HFFc6 (cell line): Measurements from ENCODE around the gene NACC1. TPM values are rescaled to one million over a fixed set of nuclear protein-coding genes. Genes with fewer than 3 reads are reported as not detected.

Source experiments
- DNase-seq: peaks from one replicate; pipeline ENCODE4 v3.0.0-alpha.2; 2018
- H3K27ac Mint-ChIP-seq: 2 replicates; pipeline ENCODE4 v1.8.0; 2020; ENCODE audit warnings: mild to moderate bottlenecking, mixed read lengths
- H3K27me3 Mint-ChIP-seq: 2 replicates; pipeline ENCODE4 v1.8.0; 2021; ENCODE audit warnings: mild to moderate bottlenecking, moderate library complexity, mixed read lengths; ENCODE audit not compliant: insufficient read depth
- H3K36me3 Mint-ChIP-seq: 2 replicates; pipeline ENCODE4 v1.8.0; 2021; ENCODE audit warnings: low read depth, mixed read lengths
- H3K4me1 Mint-ChIP-seq: 2 replicates; pipeline ENCODE4 v1.8.0; 2020; ENCODE audit warnings: low read depth, mixed read lengths
- H3K4me3 Mint-ChIP-seq: 2 replicates; pipeline ENCODE4 v1.8.0; 2020; ENCODE audit warnings: mild to moderate bottlenecking, moderate library complexity, mixed read lengths
- H3K9me3 Mint-ChIP-seq: 2 replicates; pipeline ENCODE4 v1.8.0; 2020; ENCODE audit warnings: mild to moderate bottlenecking, mixed read lengths
- total RNA-seq, 6 experiments: library from RNA; stranded (reverse); fragmentation: NEBNext Ultra II Directional; extraction: Animal tissue kit (Norgen Biotek cat#: 25700); gene quantifications; 2 replicates in 1 of 6; 3 replicates in 5 of 6; pipeline ENCODE4 v1.2.3, GENCODE V29; 2021
- TF ChIP-seq, protein P1 (sequence below): fragments of 200-600 bp; sonication (generic); IDR thresholded peaks from 2 replicates; pipeline ENCODE4 v1.5.0; 2021; ENCODE audit warnings: antibody characterized with exemption, mild to moderate bottlenecking

NACC1 gene
- total RNA-seq, 6 experiments from 2014 or later = 126 to 146 (median 139) TPM

DNA sequence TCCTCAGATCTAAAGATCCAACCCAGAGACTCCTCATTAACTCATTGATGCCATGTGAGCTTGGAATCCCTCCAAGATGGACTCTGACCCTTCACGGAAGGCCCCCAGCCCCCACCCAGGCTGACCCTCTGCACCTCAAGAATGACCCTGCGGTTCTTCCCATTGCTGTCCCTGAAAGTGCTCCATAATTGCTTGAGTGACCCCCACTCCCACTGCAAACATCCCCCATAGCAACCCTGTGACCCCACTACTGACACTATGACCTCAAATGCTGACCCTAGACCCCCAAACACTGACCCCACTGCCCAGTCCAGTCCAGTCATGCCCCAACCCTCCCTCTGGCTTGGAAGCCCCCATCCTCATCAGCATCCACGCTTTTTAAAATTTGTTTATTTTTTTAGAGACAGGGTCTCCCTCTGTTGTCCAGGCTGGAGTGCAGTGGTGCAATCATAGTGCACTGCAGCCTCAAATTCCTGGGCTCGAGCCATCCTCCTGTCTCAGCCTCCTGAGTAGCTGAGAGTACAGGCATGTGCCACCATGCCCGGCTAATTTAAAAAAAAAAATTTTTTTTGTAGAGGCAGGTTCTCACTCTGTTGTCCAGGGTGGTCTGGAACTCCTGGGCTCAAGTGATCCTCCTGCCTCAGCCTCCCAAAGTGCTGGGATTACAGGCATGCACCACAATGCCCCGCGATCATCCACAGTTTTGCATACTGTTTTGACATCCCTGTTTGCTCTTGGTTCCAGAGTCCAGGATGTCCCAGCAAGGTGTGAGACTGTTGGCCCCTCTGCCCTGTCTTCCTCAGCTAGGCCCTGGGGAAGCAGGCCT lies 16.3 kb upstream of the NACC1 start:
- TF ChIP-seq, protein P1, sequence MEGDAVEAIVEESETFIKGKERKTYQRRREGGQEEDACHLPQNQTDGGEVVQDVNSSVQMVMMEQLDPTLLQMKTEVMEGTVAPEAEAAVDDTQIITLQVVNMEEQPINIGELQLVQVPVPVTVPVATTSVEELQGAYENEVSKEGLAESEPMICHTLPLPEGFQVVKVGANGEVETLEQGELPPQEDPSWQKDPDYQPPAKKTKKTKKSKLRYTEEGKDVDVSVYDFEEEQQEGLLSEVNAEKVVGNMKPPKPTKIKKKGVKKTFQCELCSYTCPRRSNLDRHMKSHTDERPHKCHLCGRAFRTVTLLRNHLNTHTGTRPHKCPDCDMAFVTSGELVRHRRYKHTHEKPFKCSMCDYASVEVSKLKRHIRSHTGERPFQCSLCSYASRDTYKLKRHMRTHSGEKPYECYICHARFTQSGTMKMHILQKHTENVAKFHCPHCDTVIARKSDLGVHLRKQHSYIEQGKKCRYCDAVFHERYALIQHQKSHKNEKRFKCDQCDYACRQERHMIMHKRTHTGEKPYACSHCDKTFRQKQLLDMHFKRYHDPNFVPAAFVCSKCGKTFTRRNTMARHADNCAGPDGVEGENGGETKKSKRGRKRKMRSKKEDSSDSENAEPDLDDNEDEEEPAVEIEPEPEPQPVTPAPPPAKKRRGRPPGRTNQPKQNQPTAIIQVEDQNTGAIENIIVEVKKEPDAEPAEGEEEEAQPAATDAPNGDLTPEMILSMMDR = 0 out of 2 replicates have a peak, but pooled peaks have one; percentile 9
- H3K9me3 Mint-ChIP-seq = no peaks in the 10 kb centered on the region
- peaks cover 14% of the 10 kb centered on the region for H3K36me3 Mint-ChIP-seq
- H3K27me3 Mint-ChIP-seq = peaks cover 9% of the 10 kb centered on the region
- H3K27ac Mint-ChIP-seq = peak overlapping the region; percentile 55
- no peak for DNase-seq
- peak overlapping the region; percentile 81 for H3K4me3 Mint-ChIP-seq
- peaks cover 30% of the 10 kb centered on the region for H3K4me1 Mint-ChIP-seq

DNA sequence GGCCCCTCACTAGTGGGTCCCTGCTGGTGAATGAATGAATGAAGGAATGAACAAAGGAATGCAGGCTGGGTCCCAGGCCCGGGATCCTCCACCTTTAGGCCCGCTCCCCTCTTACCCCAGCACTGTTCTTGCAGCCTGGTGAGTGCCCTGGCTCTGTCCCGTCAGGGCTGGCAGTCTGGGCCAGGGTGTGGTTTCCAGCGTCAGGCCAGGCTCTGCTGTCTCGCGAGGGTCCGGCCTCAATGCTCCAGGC lies 15.7 kb upstream of the NACC1 start:
- peak overlapping the region; percentile 81 for H3K4me3 Mint-ChIP-seq

DNA sequence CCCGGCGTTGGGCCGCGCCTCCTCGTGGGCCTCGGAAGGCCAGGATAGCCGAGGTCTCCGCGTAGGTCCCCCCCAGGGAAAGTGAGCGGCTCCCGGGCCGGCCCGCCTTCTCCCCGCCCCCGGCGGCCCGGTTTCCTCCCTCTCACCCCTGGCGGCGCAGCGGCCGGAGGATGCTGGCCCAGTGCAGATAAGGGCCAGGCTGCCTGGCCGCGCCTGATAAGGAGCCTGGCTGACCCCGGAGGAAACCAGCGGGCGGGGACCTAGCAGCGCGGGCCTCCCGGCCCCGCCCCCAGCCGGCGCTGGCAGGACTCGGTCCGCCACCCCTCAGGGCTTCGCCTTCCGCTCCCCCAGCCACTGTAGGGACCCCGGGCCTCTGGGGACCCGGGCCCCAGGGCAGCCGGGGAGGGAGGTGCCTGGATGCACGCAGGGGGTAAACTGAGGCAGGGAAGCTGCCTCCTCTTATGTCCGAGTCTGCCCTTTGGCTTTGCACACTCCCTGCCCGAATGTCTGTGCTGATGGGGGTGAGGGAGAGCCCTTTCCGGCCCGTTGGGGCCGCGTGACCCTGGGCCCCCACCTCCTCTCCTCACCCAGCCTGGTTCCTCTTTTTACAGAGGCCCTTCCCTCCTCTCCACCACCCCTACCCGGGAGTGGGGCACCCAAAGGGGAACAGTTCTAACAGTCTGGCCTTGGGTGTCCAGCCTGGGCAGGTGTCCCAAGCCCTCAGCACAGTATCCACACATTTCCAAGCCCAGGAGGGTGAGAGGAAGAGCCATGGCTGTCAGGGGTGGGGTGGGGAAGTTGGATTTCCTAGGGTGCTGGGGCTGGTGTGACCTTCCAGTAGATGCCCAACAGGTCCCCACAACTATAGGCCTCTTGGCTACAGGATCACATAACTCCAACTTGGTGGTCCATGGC lies 15.1 kb upstream of the NACC1 start, which contains the start of gene LYL1:
LYL1 (minus strand) TSS at position 193 of the 915 bp plus-strand sequence. CDS start 1,687 bp downstream, outside the sequence.
- peaks cover 13% of the 10 kb centered on the region; the same call in 1 of the 2 replicates for H3K36me3 Mint-ChIP-seq
- peaks cover 30% of the 10 kb centered on the region for H3K4me1 Mint-ChIP-seq
- peak within 1 kb of the TSS; percentile 55 for H3K27ac Mint-ChIP-seq
- H3K27me3 Mint-ChIP-seq = peaks cover 12% of the 10 kb centered on the region
- H3K9me3 Mint-ChIP-seq = no peaks in the 10 kb centered on the region
- peak within 1 kb of the TSS; percentile 81 for H3K4me3 Mint-ChIP-seq
- TF ChIP-seq, protein P1 = no peak
- DNase-seq = peak; percentile 48

More for the DNA sequence above, 15.7 kb upstream of the NACC1 start:
- Mint-ChIP-seq H3K4me1 (peaks cover 30% of the 10 kb centered on the region), H3K9me3 (no peaks in the 10 kb centered on the region), H3K27ac (peak overlapping the region; percentile 52), H3K36me3 (peaks cover 10% of the 10 kb centered on the region; the same call in 1 of the 2 replicates), H3K27me3 (peaks cover 11% of the 10 kb centered on the region)
- TF ChIP-seq, protein P1 = no peak
- no peak for DNase-seq

DNA sequence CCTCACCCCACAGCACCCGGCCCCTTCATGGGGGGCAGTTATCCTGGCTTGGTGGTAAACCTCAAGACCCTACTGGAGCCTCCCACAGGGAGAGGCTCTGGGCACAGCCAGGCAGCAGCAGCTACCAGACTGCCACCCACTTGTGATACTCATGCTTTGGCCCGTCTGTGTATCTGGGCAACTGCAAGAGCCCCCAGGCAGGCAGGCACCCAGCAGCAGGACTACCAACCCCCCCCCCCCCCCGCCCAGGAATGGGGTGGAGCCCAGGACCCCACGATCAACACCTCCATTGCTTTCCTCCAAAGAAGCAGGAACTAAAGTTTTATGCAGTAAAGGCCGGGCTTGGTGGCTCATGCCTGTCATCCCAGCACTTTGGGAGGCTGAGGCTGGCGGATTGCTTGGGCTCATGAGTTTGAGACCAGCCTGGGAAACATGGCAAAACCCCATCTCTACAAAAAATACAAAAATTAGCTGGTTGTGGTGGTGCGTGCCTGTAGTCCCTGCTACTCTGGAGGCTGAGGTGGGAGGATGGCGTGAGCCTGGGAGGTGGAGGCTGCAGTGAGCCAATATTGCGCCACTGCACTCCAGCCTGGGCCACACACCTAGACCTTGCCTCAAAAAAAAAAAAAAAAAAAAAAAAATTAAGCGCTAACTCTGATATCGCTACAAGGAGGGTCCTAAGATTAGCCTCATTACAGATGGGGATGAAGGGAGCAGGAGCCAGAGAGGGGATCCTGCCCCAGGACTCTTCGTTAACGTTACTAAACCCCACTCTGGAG lies 14.3 kb upstream of the NACC1 start:
- TF ChIP-seq, protein P1 = no peak
- Mint-ChIP-seq H3K27me3 (peaks cover 10% of the 10 kb centered on the region), H3K4me3 (no peak overlapping the region), H3K9me3 (no peaks in the 10 kb centered on the region), H3K4me1 (peaks cover 25% of the 10 kb centered on the region), H3K36me3 (peaks cover 13% of the 10 kb centered on the region; the same call in 1 of the 2 replicates), H3K27ac (no peak overlapping the region)
- DNase-seq = no peak

DNA sequence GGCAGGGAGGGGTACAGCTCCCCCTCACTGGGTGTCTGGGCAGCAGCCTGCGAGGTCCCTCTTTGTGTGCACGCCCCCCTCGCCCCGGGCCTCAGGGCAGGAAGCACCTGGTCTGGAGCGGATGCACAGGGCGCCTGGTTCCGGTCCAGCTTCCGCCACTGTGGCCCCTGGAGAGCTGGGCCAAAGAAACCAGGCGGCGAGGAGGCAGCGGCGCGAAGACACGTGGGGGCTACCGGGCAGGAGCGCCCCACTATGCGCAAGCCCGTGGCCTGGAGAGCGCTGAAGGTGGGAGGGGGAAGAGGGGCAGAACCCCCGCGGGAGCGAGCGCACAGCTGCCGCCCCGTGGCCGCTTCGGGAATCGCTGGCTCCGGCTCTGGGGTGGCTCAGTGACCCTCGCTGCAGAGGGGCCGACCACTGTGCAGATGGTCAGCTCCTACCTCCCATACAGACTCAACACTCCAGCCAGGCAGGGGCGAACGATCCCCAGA lies 13.7 kb upstream of the NACC1 start:
- peaks cover 7% of the 10 kb centered on the region for H3K27me3 Mint-ChIP-seq
- H3K4me3 Mint-ChIP-seq = no peak overlapping the region
- H3K27ac Mint-ChIP-seq = no peak overlapping the region
- TF ChIP-seq, protein P1 = peak; percentile 51
- no peak for DNase-seq
- H3K36me3 Mint-ChIP-seq = peaks cover 9% of the 10 kb centered on the region; the same call in 1 of the 2 replicates
- H3K4me1 Mint-ChIP-seq = peaks cover 19% of the 10 kb centered on the region
- H3K9me3 Mint-ChIP-seq = no peaks in the 10 kb centered on the region
